ENCODE data around the gene DENND5A.
A peak's percentile ranks its signal among the peaks of the same experiment; 100 is the strongest.

GRCh38 chr11:9314291-9315077 is 49.3 kb upstream of the DENND5A start, which contains the start of gene TMEM41B:
- TF ChIP-seq FOXM1 (IDR thresholded peaks at IDR 0.05; ENCODE audit: borderline replicate concordance) (no peak), SUZ12 (IDR thresholded peaks at IDR 0.05) (no peak), PKNOX1 (IDR thresholded peaks at IDR 0.05) (0 out of 2 replicates have a peak, but pooled peaks have one; percentile 21)

Data from HEK293T (cell line).